OCI-M2 (cell line): ENCODE results near the gene TDRKH.
A peak's percentile ranks its signal among the peaks of the same experiment; 100 is the strongest.
"Not testable (repeated sequence)": the region's sequence is repeated elsewhere in the genome, so short reads cannot be mapped to it uniquely, and the experiment has no call there.

Source experiments
- DNase-seq: peaks from one replicate; lab custom pipeline; 2025; ENCODE audit not compliant: unreplicated experiment; lab: John Stamatoyannopoulos, UW

The TDRKH gene

GRCh38 chr1:151768351-151769066 is 21.8 kb downstream of the TDRKH start:
- not testable (repeated sequence) for DNase-seq

DNA sequence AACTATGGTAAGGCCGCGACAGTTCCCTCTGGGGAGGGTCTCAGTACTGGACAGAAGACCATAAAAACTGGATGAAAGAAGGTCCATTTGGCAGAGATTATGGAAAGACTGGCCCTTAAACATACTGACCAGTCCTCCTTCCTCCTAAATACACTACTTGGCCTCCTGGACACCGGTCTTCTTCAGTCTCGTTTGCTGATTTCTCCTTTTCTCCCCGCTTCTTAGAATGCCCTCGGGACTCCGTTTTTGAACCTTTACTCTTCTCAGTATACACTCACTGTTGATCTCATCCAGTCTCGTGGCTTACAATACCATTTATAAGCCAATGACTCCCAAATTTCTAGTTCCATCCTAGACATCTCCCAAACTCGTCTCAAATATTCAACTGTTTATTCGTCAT is 26.3 kb downstream of the TDRKH start:
- DNase-seq: no peak

GRCh38 chr1:151762941-151763921 is 27.1 kb downstream of the TDRKH start, which contains the start of gene MRPL9:
Gene MRPL9, minus strand, starts transcription at chr1:151763496. Its CDS starts 17 bp downstream, at chr1:151763479.
- DNase-seq: peak; percentile 18

DNA sequence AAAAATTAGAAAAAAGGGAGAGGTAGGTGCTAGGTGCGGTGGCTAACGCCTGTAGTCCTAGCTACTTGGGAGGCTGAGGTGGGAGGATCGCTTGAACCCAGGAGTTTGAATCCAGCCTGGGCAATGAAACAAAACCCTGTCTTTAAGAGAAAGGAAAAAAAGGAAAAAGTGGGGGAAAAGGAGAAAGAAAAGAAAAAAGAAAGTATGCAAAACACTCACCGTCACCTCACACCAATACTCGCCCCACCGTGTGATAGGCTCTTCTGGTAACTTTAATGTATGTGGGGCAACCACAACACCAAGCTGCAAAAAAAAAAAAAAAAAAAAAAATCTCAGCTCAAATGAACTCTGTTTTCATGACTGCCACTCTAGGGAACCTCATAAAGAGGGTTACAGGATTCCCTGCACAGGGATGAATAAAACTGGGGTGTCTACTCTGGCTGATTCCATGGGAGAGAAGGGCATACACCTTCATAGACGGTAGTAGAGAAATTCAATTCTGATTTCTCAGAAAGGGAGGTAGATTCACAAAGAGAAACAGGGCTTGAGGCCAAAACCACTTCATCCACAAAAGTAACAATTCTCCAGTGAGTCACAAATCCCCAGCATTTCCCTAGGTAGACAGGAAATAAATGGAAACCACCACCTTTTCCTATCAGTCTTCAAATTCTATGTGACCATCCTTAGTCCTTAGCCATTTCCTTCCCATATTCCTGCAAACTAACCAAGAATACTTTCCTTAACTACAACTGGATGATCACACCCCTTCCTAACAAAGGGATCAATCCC is 29.5 kb downstream of the TDRKH start:
- DNase-seq: no peak

DNA sequence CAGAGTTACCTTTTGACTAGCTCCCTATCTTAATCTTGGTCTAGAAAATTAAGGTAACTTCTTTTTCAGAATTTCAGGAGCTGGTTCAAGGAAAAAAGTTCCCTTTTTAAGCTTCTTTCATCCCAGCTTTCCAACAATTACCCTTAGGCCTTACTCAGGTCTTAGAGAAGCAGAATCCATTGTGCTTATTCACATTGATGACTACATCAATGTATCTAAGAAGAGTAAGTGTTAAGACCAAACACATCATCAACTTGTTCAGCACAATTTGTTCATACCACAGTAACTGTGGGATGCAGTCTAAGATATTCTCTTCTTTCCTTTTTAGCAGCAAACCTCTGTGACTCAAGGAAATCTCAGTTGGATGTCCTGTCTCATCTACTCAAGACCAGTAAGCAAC is 31.1 kb downstream of the TDRKH start:
- no peak for DNase-seq

- DNase-seq: no peak
Measured at GRCh38 chr1:151756291-151756690, 34.0 kb downstream of the TDRKH start.

- DNase-seq: no peak
Measured at GRCh38 chr1:151741516-151741915, 48.8 kb downstream of the TDRKH start.

GRCh38 chr1:151739590-151740355 is 50.5 kb downstream of the TDRKH start:
- DNase-seq: no peak

DNA sequence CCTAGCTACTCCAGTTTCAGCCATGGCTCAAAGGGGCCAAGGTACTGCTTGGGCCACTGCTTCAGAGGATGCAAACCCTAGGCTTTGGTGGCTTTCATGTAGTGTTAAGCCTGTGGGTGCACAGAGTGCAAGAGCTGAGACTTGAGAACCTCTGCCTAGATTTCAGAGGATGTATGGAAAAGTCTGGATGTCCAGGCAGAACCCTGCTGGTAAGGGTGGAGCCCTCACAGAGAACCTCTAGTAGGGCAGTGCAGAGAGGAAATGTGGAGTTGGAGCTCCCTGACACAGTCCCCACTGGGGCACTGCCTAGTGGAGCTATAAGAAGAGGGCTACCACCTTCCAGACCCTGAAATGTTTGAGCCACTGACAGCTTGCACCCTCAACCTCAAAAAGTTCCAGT is 52.8 kb downstream of the TDRKH start:
- DNase-seq: no peak

DNA sequence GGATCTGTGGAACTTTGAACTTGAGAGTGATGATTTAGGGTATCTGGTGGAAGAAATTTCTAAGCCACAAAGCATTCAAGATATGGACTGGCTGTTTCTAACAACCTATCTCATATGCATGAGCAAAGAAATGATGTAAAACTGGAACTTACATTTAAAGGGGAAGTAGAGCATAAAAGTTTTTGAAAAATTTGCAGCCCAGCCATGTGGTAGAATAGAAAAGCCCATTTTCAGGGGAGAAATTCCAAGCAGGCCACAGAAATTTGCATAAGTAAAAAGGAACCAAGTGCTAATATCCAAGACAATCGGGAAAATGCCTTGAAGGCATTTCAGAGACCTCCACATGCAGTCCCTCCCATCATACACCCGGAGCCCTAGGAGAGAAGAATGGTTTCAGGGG is 53.3 kb downstream of the TDRKH start:
- DNase-seq: no peak

- not testable (repeated sequence) for DNase-seq
Measured at GRCh38 chr1:151733995-151734394, 56.3 kb downstream of the TDRKH start.

GRCh38 chr1:151733126-151733525 is 57.2 kb downstream of the TDRKH start:
- DNase-seq: no peak

DNA sequence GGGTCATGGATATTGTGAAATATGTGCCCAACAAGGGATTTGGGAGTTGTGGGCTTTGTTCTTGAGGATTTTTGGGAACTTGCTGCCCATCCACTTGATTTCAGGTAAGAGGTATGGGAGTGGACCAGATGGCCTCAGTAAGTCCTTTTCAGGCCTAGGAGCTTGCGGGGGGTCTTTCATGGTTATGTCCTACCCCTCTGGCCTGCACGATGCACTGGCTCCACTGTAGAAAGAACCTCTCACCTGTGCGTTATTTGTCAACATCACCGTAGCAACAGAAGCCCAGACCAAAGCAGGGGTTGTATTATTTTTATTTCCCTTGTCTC is 60.4 kb downstream of the TDRKH start:
- no peak for DNase-seq

- DNase-seq: no peak
Measured at GRCh38 chr1:151729157-151729965, 60.9 kb downstream of the TDRKH start.

- DNase-seq: no peak
Measured at GRCh38 chr1:151728151-151729054, 61.9 kb downstream of the TDRKH start.

GRCh38 chr1:151723726-151724370 is 66.5 kb downstream of the TDRKH start:
- no peak for DNase-seq
